ENCODE data around the gene MSANTD1. TPM values are rescaled to one million over a fixed set of nuclear protein-coding genes. Genes with fewer than 3 reads are reported as not detected.

MSANTD1 gene
- polyA plus RNA-seq, 1 donor from 2014 or later: 12.7 TPM

GRCh38 chr4:3221996-3222395 is 27.0 kb upstream of the MSANTD1 start:
- Histone ChIP-seq H3K27me3 (ENCODE audit: insufficient read depth, low read depth, low read length) (no peaks in the 10 kb centered on the region), H3K9me2 (ENCODE audit: insufficient read depth, low read length) (no peaks in the 10 kb centered on the region), H2AFZ (ENCODE audit: low read depth, low read length) (no peak overlapping the region), H3K4me3 (ENCODE audit: low read length) (no peak overlapping the region), H3K79me2 (replicated peaks; ENCODE audit: insufficient read depth, low read length) (no peaks in the 10 kb centered on the region), H3K36me3 (ENCODE audit: insufficient read depth, low read length) (peaks cover 6% of the 10 kb centered on the region), H4K20me1 (ENCODE audit: insufficient read depth) (no peaks in the 10 kb centered on the region), H3K27ac (ENCODE audit: low read length) (no peak overlapping the region), H3K9me3 (ENCODE audit: low read length) (no peaks in the 10 kb centered on the region), H3K9ac (ENCODE audit: low read length) (no peak overlapping the region), H3K4me2 (ENCODE audit: low read length) (no peak overlapping the region), H3F3A (ENCODE audit: insufficient read depth, low read length, poor library complexity, severe bottlenecking) (no peaks in the 10 kb centered on the region)
- no peak for TF ChIP-seq TAF1 (IDR thresholded peaks at IDR 0.05; ENCODE audit: low read depth)
- no peak for TF ChIP-seq POLR2AphosphoS5 (IDR thresholded peaks at IDR 0.05)
- TF ChIP-seq REST (IDR thresholded peaks at IDR 0.05; ENCODE audit: borderline replicate concordance): no peak
- TF ChIP-seq SMC3 (conservative IDR thresholded peaks at IDR 0.05; ENCODE audit: poor library complexity): no peak
- TF ChIP-seq EP300 (conservative IDR thresholded peaks at IDR 0.05; ENCODE audit: poor library complexity, severe bottlenecking): no peak
- no peak for TF ChIP-seq RAD21 (conservative IDR thresholded peaks at IDR 0.05)
- no peak for TF ChIP-seq EZH2 (IDR thresholded peaks at IDR 0.05; ENCODE audit: borderline replicate concordance, insufficient read depth, low read length, poor library complexity, severe bottlenecking)
- no peak for TF ChIP-seq MXI1 (conservative IDR thresholded peaks at IDR 0.05; ENCODE audit: poor library complexity, severe bottlenecking)
- TF ChIP-seq CTCF (IDR thresholded peaks at IDR 0.05; ENCODE audit: poor library complexity, severe bottlenecking): no peak

- H3K27me3 ChIP-seq (ENCODE audit: insufficient read depth, low read depth, low read length): no peaks in the 10 kb centered on the region
- no peaks in the 10 kb centered on the region for H4K20me1 ChIP-seq (ENCODE audit: insufficient read depth)
- H3K9me3 ChIP-seq (ENCODE audit: low read length): no peaks in the 10 kb centered on the region
- H3K4me2 ChIP-seq (ENCODE audit: low read length): no peak overlapping the region
- H3K79me2 ChIP-seq (replicated peaks; ENCODE audit: insufficient read depth, low read length): no peaks in the 10 kb centered on the region
- no peak for TF ChIP-seq TAF1 (IDR thresholded peaks at IDR 0.05; ENCODE audit: low read depth)
- no peak for TF ChIP-seq CTCF (IDR thresholded peaks at IDR 0.05; ENCODE audit: poor library complexity, severe bottlenecking)
- peaks cover 6% of the 10 kb centered on the region for H3K36me3 ChIP-seq (ENCODE audit: insufficient read depth, low read length)
- no peak overlapping the region for H2AFZ ChIP-seq (ENCODE audit: low read depth, low read length)
- H3F3A ChIP-seq (ENCODE audit: insufficient read depth, low read length, poor library complexity, severe bottlenecking): no peaks in the 10 kb centered on the region
- H3K9ac ChIP-seq (ENCODE audit: low read length): no peak overlapping the region
- no peak overlapping the region for H3K27ac ChIP-seq (ENCODE audit: low read length)
- no peaks in the 10 kb centered on the region for H3K9me2 ChIP-seq (ENCODE audit: insufficient read depth, low read length)
- no peak overlapping the region for H3K4me3 ChIP-seq (ENCODE audit: low read length)
These were observed 25.6 kb upstream of the MSANTD1 start for GRCh38 chr4:3223346-3223745.

Data from neural cell (in vitro differentiated cells).